HCT116 (cell line): ENCODE data around the gene FAM50A.

ENCODE experiments used
- CBX3 ChIP-seq: IDR thresholded peaks from 2 replicates; pipeline ENCODE4 v1.6.1; 2012; ENCODE audit warnings: low read depth
- EZH2 ChIP-seq: fragments of 200-600 bp; sonication (generic); IDR thresholded peaks from 2 replicates; pipeline ENCODE4 v1.6.1; 2017; ENCODE audit warnings: antibody characterized with exemption, mixed run types
- EZH2phosphoT487 ChIP-seq: fragments of 200-600 bp; IDR thresholded peaks from 2 replicates; pipeline ENCODE4 v1.6.1; 2018; ENCODE audit warnings: antibody characterized with exemption, borderline replicate concordance
- JUND ChIP-seq: IDR thresholded peaks from 2 replicates; pipeline ENCODE4 v1.6.1; 2012
- POLR2A ChIP-seq: IDR thresholded peaks from 2 replicates; pipeline ENCODE4 v1.7.0; 2011; ENCODE audit warnings: borderline replicate concordance; ENCODE audit not compliant: insufficient read depth, insufficient read length; ENCODE audit errors: extremely low read depth
- POLR2AphosphoS5 ChIP-seq: IDR thresholded peaks from 2 replicates; pipeline ENCODE4 v1.6.1; 2011; ENCODE audit warnings: mild to moderate bottlenecking, low read depth, low read length, moderate library complexity
- RAD21 ChIP-seq: IDR thresholded peaks from 2 replicates; pipeline ENCODE4 v1.6.1; 2012; ENCODE audit warnings: low read depth, mild to moderate bottlenecking
- SP1 ChIP-seq: IDR thresholded peaks from 2 replicates; pipeline ENCODE4 v1.6.1; 2012; ENCODE audit warnings: low read depth
- YY1 ChIP-seq: IDR thresholded peaks from 2 replicates; pipeline ENCODE4 v1.6.1; 2011; ENCODE audit warnings: low read length, low read depth, moderate library complexity, mild to moderate bottlenecking; ENCODE audit not compliant: insufficient replicate concordance; ENCODE audit errors: extremely low read depth
- ZFX ChIP-seq: fragments of 450-650 bp; IDR thresholded peaks from 2 replicates; pipeline ENCODE4 v1.6.1; 2017
- ZNF274 ChIP-seq: fragments of 200-500 bp; sonication (Bioruptor generic); IDR thresholded peaks from 2 replicates; pipeline ENCODE4 v1.6.1; 2014; ENCODE audit warnings: mild to moderate bottlenecking, low read depth, low read length, inconsistent platforms
- TF ChIP-seq, protein P1 (sequence below), 3 experiments: fragments of 200-600 bp in 1 of 3; sonication (generic) in 1 of 3; IDR thresholded peaks in 2 of 3; conservative IDR thresholded peaks in 1 of 3; 2 replicates each; pipeline ENCODE4 v1.5.1; 2012 to 2017; ENCODE audit warnings: low read depth in 2 of 3, low read length in 2 of 3, antibody characterized with exemption in 1 of 3, borderline replicate concordance in 1 of 3, control low read depth in 1 of 3, mild to moderate bottlenecking in 1 of 3, mixed read lengths in 1 of 3, mixed run types in 1 of 3, moderate library complexity in 1 of 3; ENCODE audit not compliant: insufficient read depth in 1 of 3
- TF ChIP-seq, protein P2 (sequence below): IDR thresholded peaks from 2 replicates; pipeline ENCODE4 v1.6.1; 2012
- TF ChIP-seq, protein P3 (sequence below): IDR thresholded peaks from 2 replicates; pipeline ENCODE4 v1.6.1; 2012

DNA sequence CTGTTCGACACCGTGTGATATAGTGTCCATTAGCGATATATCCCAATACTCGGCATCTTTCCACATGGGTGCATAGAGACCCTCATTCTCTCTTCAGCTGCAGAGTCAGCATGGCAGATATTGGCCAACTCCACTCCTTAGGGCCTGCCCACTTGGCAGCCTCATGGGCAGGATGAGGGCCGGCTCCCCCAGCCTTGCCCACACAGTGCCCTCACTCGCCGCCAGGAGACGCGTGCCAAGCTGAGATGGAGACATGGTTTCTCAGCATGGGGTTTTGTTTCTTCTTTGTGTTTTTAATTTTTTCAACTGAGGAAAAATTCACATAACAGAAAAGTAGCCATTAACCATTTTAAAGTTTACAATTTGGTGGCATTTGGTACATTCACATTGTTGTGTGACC lies 8.9 kb downstream of the FAM50A start:
- TF ChIP-seq ZNF274 = no peak
- TF ChIP-seq YY1 = no peak
- TF ChIP-seq, protein P1, sequence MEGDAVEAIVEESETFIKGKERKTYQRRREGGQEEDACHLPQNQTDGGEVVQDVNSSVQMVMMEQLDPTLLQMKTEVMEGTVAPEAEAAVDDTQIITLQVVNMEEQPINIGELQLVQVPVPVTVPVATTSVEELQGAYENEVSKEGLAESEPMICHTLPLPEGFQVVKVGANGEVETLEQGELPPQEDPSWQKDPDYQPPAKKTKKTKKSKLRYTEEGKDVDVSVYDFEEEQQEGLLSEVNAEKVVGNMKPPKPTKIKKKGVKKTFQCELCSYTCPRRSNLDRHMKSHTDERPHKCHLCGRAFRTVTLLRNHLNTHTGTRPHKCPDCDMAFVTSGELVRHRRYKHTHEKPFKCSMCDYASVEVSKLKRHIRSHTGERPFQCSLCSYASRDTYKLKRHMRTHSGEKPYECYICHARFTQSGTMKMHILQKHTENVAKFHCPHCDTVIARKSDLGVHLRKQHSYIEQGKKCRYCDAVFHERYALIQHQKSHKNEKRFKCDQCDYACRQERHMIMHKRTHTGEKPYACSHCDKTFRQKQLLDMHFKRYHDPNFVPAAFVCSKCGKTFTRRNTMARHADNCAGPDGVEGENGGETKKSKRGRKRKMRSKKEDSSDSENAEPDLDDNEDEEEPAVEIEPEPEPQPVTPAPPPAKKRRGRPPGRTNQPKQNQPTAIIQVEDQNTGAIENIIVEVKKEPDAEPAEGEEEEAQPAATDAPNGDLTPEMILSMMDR (IDR thresholded peaks at IDR 0.05 in 2 of 3, conservative IDR thresholded peaks at IDR 0.05 in 1 of 3; ENCODE audit: borderline replicate concordance in 1 of 3, insufficient read depth in 1 of 3, low read depth in 2 of 3, low read length in 2 of 3) = no peak
- no peak for TF ChIP-seq ZFX
- TF ChIP-seq RAD21 = no peak
- TF ChIP-seq EZH2 = no peak
- no peak for TF ChIP-seq SP1
- TF ChIP-seq, protein P2, sequence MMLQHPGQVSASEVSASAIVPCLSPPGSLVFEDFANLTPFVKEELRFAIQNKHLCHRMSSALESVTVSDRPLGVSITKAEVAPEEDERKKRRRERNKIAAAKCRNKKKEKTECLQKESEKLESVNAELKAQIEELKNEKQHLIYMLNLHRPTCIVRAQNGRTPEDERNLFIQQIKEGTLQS = no peak
- TF ChIP-seq JUND = no peak
- TF ChIP-seq POLR2AphosphoS5 = no peak
- no peak for TF ChIP-seq EZH2phosphoT487
- TF ChIP-seq POLR2A = no peak
- no peak for TF ChIP-seq CBX3
- TF ChIP-seq, protein P3, sequence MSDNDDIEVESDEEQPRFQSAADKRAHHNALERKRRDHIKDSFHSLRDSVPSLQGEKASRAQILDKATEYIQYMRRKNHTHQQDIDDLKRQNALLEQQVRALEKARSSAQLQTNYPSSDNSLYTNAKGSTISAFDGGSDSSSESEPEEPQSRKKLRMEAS = no peak
